ENCODE data around the gene RAPGEF4. TPM values are rescaled to one million over a fixed set of nuclear protein-coding genes. Genes with fewer than 3 reads are reported as not detected.

RAPGEF4 gene
- total RNA-seq, 2 experiments from 2014 or later: 1.1 TPM

- Mint-ChIP-seq H3K36me3 (no peaks in the 10 kb centered on the region), H3K9me3 (no peaks in the 10 kb centered on the region), H3K27ac (no peak overlapping the region), H3K27me3 (peaks cover 4% of the 10 kb centered on the region), H3K4me3 (no peak overlapping the region), H3K4me1 (peaks cover 6% of the 10 kb centered on the region)
- DNase-seq: no peak
- no peak for ATAC-seq (ENCODE audit: low read depth)
- POLR2A ChIA-PET: no interaction called here
Measured at GRCh38 chr2:172833898-172834297, 98.3 kb downstream of the RAPGEF4 start.

DNA sequence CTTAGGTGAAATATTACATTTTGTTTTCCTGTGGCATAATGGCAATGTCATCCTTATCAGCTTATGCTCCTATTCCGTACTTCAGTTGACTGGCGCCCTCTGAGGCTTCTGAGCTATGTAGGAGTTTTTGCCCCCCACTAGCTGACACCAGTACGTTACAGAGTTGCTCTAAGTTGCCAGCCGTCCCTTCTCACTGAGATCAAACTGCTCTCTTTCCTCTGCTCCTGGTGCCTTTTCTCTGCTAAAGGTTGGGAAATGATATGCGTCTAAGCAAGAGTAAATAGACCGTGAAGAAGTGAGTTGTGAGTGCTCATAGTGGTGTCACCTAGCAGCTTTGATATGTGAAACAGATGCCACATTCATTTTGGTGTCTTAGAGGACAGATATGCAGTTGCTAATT, 99.2 kb downstream of the RAPGEF4 start:
- Mint-ChIP-seq H3K9me3 (no peaks in the 10 kb centered on the region), H3K4me3 (no peak overlapping the region), H3K27me3 (peaks cover 4% of the 10 kb centered on the region), H3K36me3 (no peaks in the 10 kb centered on the region), H3K4me1 (peaks cover 6% of the 10 kb centered on the region), H3K27ac (no peak overlapping the region)
- ATAC-seq (ENCODE audit: low read depth) (no peak), DNase-seq (no peak)
- POLR2A ChIA-PET: no interaction called here

DNA sequence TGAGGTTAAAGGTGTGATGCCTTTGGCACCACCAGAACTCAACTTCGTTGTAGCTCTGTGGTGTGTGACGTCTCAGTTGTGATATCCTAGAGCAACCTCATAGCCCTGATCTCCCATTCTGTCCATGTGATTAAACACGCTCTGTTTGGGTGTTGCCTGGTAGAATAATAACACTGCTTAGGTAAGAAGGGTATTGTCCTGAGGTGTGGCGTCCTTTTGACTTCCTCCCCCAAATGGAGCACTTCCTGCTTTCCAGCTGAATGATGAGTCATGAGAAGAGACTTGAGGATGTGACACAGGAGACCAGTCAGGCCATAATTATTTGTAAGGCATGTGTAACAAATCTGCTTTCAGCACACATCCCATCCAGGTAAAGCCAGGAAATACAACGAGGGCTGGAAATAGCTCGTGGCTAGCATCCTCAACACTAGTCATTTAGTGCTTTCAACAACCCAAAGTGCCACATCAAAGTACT, 100.7 kb downstream of the RAPGEF4 start:
- Mint-ChIP-seq H3K9me3 (no peaks in the 10 kb centered on the region), H3K4me3 (no peak overlapping the region), H3K36me3 (no peaks in the 10 kb centered on the region), H3K27me3 (peaks cover 4% of the 10 kb centered on the region), H3K4me1 (peaks cover 6% of the 10 kb centered on the region), H3K27ac (no peak overlapping the region)
- POLR2A ChIA-PET: no interaction called here
- DNase-seq (no peak), ATAC-seq (ENCODE audit: low read depth) (no peak)

GRCh38 chr2:172836827-172837226, 101.2 kb downstream of the RAPGEF4 start:
- H3K4me3 Mint-ChIP-seq: no peak overlapping the region
- H3K27ac Mint-ChIP-seq: no peak overlapping the region
- no peak for ATAC-seq (ENCODE audit: low read depth)
- DNase-seq: no peak
- no peaks in the 10 kb centered on the region for H3K9me3 Mint-ChIP-seq
- no peaks in the 10 kb centered on the region for H3K36me3 Mint-ChIP-seq
- peaks cover 4% of the 10 kb centered on the region for H3K27me3 Mint-ChIP-seq
- POLR2A ChIA-PET: no interaction called here
- H3K4me1 Mint-ChIP-seq: peaks cover 6% of the 10 kb centered on the region

DNA sequence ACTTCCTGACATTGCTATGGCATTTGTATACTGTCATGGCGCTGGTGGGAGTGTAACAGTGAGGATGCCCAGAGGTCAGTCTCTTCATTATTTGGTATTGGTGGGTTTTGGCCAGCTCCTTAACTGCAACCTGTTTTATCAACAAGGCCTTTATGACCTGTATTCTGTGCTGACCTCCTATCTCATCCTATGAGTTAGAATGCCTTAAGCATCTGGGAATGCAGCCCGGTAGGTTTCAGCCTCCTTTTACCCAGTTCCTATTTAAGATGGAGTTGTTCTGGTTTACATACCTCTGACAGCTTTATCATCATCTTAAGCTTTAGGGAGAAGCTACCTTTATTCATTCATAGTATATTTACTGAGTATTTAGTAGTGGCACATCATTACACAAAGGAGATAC, 103.8 kb downstream of the RAPGEF4 start:
- ATAC-seq (ENCODE audit: low read depth) (no peak), DNase-seq (no peak)
- no peaks in the 10 kb centered on the region for H3K27me3 Mint-ChIP-seq
- no peak overlapping the region for H3K4me3 Mint-ChIP-seq
- peaks cover 6% of the 10 kb centered on the region for H3K4me1 Mint-ChIP-seq
- POLR2A ChIA-PET: no interaction called here
- no peak overlapping the region for H3K27ac Mint-ChIP-seq
- no peaks in the 10 kb centered on the region for H3K9me3 Mint-ChIP-seq
- no peaks in the 10 kb centered on the region for H3K36me3 Mint-ChIP-seq

DNA sequence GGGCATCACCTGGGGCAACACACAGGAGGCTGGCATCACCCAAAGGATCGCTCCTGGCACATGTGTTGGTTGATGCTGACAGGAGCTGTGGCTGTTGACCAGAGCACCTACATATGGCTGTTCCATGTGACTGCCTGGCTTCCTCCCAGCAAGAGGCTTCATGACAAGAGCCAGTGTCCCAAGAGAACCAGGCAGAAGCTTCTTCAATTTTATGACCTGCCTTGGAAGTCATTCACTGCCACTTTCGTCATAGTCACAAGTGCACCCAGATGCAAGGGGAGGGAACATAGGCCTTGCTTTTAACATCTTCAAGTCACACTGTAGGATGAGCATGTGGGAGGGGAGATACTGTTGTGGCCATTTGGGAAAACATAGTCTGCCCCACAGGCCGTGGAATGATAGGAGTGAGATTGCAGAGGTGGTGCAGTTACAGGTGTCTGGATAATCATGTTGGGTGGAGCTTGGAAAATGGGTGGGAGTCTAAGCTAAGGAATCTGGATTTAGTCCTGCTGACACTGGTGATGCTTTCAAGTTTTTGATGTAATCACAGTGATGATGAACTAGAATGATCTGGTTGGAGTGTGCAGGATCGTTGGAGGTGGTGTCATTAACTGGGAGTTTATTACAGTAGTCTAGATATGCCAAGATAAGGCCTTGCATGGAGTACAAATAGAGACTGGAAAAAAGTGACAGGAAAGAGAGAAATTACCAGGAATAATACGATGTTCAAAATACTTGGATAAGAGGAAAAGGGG, 107.0 kb downstream of the RAPGEF4 start:
- H3K9me3 Mint-ChIP-seq: no peaks in the 10 kb centered on the region
- ATAC-seq (ENCODE audit: low read depth): no peak
- no peaks in the 10 kb centered on the region for H3K27me3 Mint-ChIP-seq
- no peaks in the 10 kb centered on the region for H3K36me3 Mint-ChIP-seq
- POLR2A ChIA-PET: no interaction called here
- no peak overlapping the region for H3K27ac Mint-ChIP-seq
- DNase-seq: no peak
- no peak overlapping the region for H3K4me3 Mint-ChIP-seq
- H3K4me1 Mint-ChIP-seq: no peaks in the 10 kb centered on the region

DNA sequence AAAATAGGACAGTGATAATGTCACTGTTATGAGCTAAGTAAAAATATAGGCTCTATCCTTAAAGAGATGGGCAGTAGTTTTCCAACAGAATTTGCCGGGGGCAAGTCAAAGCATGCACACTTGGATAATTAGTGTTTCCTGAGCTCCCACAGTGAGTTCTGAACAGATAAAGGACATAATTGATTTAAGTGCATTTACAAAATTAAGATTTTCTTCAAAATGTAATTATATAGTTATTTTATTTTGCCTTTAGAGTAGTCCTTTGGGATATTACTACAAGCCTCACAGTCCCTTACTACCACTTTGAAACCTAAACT, 107.6 kb downstream of the RAPGEF4 start:
- H3K27ac Mint-ChIP-seq: no peak overlapping the region
- H3K36me3 Mint-ChIP-seq: no peaks in the 10 kb centered on the region
- POLR2A ChIA-PET: no interaction called here
- DNase-seq (no peak), ATAC-seq (ENCODE audit: low read depth) (no peak)
- no peaks in the 10 kb centered on the region for H3K27me3 Mint-ChIP-seq
- no peaks in the 10 kb centered on the region for H3K4me1 Mint-ChIP-seq
- no peak overlapping the region for H3K4me3 Mint-ChIP-seq
- no peaks in the 10 kb centered on the region for H3K9me3 Mint-ChIP-seq

DNA sequence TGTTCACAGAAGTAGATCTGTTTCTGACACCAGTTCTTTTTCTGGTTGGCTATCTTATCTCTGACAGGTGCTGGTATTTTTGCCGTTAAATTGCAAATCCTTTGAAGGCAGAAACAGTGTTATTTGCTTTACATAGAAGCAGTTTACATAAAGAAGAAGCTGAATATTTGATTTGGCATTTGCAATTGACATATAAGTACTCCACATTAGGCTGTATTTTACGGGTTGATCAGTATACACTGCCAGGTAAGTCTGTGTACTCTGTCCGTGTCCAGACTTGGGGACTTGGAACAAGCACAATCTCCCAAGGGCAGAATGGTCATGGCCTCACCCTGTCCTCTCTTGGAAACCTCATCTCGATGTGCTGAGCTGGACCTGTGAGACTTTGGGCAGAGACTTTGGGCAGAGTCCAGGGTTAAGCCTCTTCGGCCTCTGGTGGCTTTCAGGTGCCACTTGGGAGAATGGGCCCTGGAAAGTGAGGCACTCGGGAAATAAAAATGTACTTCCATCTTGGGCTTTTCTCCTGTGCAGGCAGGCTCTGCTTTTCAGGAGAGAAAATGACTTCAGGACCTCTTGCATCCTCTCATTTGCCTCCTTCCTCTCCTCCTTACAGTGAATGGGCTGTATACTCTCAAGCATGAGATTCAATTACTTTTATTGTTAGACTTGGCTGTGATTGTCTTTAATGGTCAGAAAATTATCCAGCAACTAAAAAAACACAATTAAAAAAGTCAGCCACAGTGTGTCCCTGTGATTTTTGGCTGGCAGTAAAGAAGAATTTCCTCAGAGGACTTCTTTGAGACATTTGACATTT, 108.5 kb downstream of the RAPGEF4 start:
- Mint-ChIP-seq H3K27ac (no peak overlapping the region), H3K4me3 (no peak overlapping the region), H3K4me1 (no peaks in the 10 kb centered on the region), H3K27me3 (no peaks in the 10 kb centered on the region), H3K36me3 (no peaks in the 10 kb centered on the region), H3K9me3 (no peaks in the 10 kb centered on the region)
- POLR2A ChIA-PET: no interaction called here
- no peak for ATAC-seq (ENCODE audit: low read depth)
- no peak for DNase-seq

GRCh38 chr2:172845028-172845630, 109.5 kb downstream of the RAPGEF4 start:
- POLR2A ChIA-PET: no interaction called here

DNA sequence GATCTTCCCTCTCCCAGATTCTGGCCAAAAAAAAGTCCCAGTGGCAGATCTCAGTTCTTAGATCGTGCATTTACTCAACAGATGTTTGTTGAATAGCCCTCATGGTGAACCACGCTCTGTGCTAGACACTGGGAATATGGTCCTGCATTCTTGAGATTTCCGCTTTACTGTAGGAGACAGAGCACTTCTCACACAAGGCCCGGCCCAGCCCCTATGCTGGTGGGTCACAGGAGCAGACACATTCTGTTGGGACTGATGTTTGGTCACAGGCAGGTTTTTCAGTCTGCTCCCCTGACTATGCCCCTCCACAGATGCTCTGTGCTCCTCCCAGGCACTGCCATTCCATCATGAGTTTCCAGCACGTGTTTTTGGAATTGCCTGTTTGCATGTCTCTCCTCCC, 110.9 kb downstream of the RAPGEF4 start:
- Mint-ChIP-seq H3K36me3 (no peaks in the 10 kb centered on the region), H3K9me3 (no peaks in the 10 kb centered on the region), H3K27me3 (no peaks in the 10 kb centered on the region), H3K4me1 (no peaks in the 10 kb centered on the region), H3K4me3 (no peak overlapping the region), H3K27ac (no peak overlapping the region)
- POLR2A ChIA-PET: no interaction called here
- DNase-seq (no peak), ATAC-seq (ENCODE audit: low read depth) (no peak)

More at GRCh38 chr2:172845028-172845630, 109.5 kb downstream of the RAPGEF4 start:
- DNase-seq (no peak), ATAC-seq (ENCODE audit: low read depth) (no peak)
- Mint-ChIP-seq H3K4me1 (no peaks in the 10 kb centered on the region), H3K27me3 (no peaks in the 10 kb centered on the region), H3K27ac (no peak overlapping the region), H3K36me3 (no peaks in the 10 kb centered on the region), H3K9me3 (no peaks in the 10 kb centered on the region), H3K4me3 (no peak overlapping the region)

- Mint-ChIP-seq H3K4me3 (no peak overlapping the region), H3K27ac (no peak overlapping the region), H3K4me1 (no peaks in the 10 kb centered on the region), H3K9me3 (no peaks in the 10 kb centered on the region), H3K27me3 (no peaks in the 10 kb centered on the region), H3K36me3 (no peaks in the 10 kb centered on the region)
- no peak for ATAC-seq (ENCODE audit: low read depth)
- DNase-seq: no peak
- POLR2A ChIA-PET: no interaction called here
Measured at GRCh38 chr2:172847188-172847587, 111.5 kb downstream of the RAPGEF4 start.

DNA sequence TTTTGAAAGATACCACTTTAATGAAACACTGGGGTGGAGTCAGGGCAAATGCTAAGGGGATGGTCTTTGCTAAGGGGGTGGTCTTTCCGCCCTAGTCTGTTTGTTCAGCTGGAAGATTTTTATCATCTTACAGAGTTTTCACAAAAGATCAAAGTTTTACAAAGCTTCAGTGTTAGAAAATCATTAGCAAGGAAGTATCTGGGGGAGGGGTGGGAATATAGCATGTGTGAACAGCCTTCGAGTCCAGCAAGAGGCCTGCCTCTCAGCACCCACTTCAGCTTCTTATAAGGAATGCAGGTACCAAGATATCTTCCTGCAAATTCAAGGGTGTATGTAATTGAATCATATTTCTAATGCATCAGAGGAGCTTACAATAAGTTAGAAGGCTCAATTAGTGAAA, 112.9 kb downstream of the RAPGEF4 start:
- no peak overlapping the region for H3K27ac Mint-ChIP-seq
- H3K9me3 Mint-ChIP-seq: peaks cover 2% of the 10 kb centered on the region
- no peak overlapping the region for H3K4me3 Mint-ChIP-seq
- ATAC-seq (ENCODE audit: low read depth): no peak
- POLR2A ChIA-PET: interaction anchor here (0.6 kb wide), 1 partner anchor 19 kb away, joined by 3 read pairs; no protein-coding TSS in a partner anchor
- no peaks in the 10 kb centered on the region for H3K4me1 Mint-ChIP-seq
- H3K27me3 Mint-ChIP-seq: no peaks in the 10 kb centered on the region
- no peak for DNase-seq
- no peaks in the 10 kb centered on the region for H3K36me3 Mint-ChIP-seq

DNA sequence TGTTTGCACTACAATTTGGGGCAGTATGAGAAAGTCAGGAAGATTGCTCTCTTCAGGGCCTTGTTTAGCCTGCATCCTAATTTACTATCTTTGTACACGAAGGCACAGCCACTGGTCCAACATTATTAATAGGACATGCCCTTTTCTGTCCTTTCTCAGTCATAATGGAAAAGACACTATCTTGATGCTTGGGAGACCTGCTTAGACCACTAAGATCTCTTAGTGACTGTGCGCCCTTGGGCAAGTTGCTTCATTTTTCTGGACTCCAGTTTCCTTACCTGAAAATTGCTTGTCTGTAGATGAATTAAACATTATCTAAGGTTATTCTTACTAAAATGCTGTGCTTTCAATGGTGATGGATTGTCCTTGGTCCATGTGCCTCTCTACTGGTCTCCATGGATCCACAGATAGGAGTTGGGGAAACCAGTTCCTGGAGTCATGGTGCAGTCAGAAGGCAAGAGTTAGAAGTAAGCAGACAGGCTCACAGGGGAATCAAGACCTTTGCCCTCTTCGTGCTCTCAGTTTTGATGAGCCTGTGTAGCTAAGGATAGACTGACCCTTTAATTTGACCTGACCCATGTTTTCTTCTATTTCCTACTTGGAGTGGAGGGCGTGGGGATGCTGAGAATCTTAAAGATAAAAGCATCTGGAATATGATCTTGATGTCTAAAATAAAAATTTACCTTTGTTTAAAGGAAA, 114.0 kb downstream of the RAPGEF4 start:
- H3K36me3 Mint-ChIP-seq: no peaks in the 10 kb centered on the region
- H3K27ac Mint-ChIP-seq: no peak overlapping the region
- peaks cover 2% of the 10 kb centered on the region for H3K27me3 Mint-ChIP-seq
- no peak overlapping the region for H3K4me3 Mint-ChIP-seq
- peaks cover 2% of the 10 kb centered on the region for H3K9me3 Mint-ChIP-seq
- DNase-seq (no peak), ATAC-seq (ENCODE audit: low read depth) (no peak)
- no peaks in the 10 kb centered on the region for H3K4me1 Mint-ChIP-seq
- POLR2A ChIA-PET: no interaction called here

Measured in activated naive CD8-positive, alpha-beta T cell treated with anti-CD3 and anti-CD28 coated beads, Interleukin-2, amount 10 ng/mL, durations not matched to agents 7 days and 5 days (primary cell).